HEK293 (cell line): ENCODE data around the gene CAMSAP3.

Experiments used
- CTCF ChIP-seq: fragments of 450-650 bp; formaldehyde crosslinking; IDR thresholded peaks from 2 replicates; pipeline ENCODE4 v1.5.1; 2016; ENCODE audit warnings: missing biosample characterization, missing genetic modification characterization
- HOXA7 ChIP-seq: sonication (generic); formaldehyde crosslinking; IDR thresholded peaks from 2 replicates; pipeline ENCODE4 v1.8.1; 2022; ENCODE audit warnings: missing genetic modification reagents, borderline replicate concordance
- HOXC10 ChIP-seq: sonication (generic); formaldehyde crosslinking; IDR thresholded peaks from 2 replicates; pipeline ENCODE4 v1.8.1; 2023; ENCODE audit warnings: mild to moderate bottlenecking, missing genetic modification reagents
- SCRT1 ChIP-seq: fragments of 450-650 bp; formaldehyde crosslinking; IDR thresholded peaks from 2 replicates; pipeline ENCODE4 v1.5.1; 2016; ENCODE audit warnings: missing biosample characterization, missing genetic modification characterization, borderline replicate concordance
- ZBTB8A ChIP-seq: fragments of 450-650 bp; formaldehyde crosslinking; IDR thresholded peaks from 2 replicates; pipeline ENCODE4 v1.5.1; 2016; ENCODE audit warnings: missing biosample characterization, missing genetic modification characterization
- ZFP37 ChIP-seq: fragments of 450-650 bp; formaldehyde crosslinking; IDR thresholded peaks from 2 replicates; pipeline ENCODE4 v1.5.1; 2016; ENCODE audit warnings: missing biosample characterization, missing genetic modification characterization
- ZNF121 ChIP-seq: fragments of 450-650 bp; formaldehyde crosslinking; IDR thresholded peaks from 2 replicates; pipeline ENCODE4 v1.5.1; 2016; ENCODE audit warnings: missing biosample characterization, missing genetic modification characterization
- ZNF23 ChIP-seq: fragments of 450-650 bp; formaldehyde crosslinking; IDR thresholded peaks from 2 replicates; pipeline ENCODE4 v1.5.1; 2016; ENCODE audit warnings: missing biosample characterization, missing genetic modification characterization, borderline replicate concordance
- TF ChIP-seq, protein P1 (sequence below): fragments of 450-650 bp; formaldehyde crosslinking; IDR thresholded peaks from 2 replicates; pipeline ENCODE4 v1.5.1; 2016; ENCODE audit warnings: missing biosample characterization, missing genetic modification characterization
- TF ChIP-seq, protein P2 (sequence below): fragments of 450-650 bp; formaldehyde crosslinking; IDR thresholded peaks from 2 replicates; pipeline ENCODE4 v1.5.1; 2016; ENCODE audit warnings: missing biosample characterization, missing genetic modification characterization
- TF ChIP-seq, protein P3 (sequence below): sonication (generic); formaldehyde crosslinking; IDR thresholded peaks from 2 replicates; pipeline ENCODE4 v1.8.1; 2022; ENCODE audit warnings: mild to moderate bottlenecking, moderate library complexity, missing genetic modification reagents

- TF ChIP-seq CTCF (no peak), ZNF23 (tag by site-specific recombination) (no peak), ZFP37 (tag by site-specific recombination) (no peak), HOXC10 (CRISPR knock-in tag) (no peak), ZNF121 (tag by site-specific recombination) (no peak), SCRT1 (tag by site-specific recombination) (no peak), ZBTB8A (tag by site-specific recombination) (no peak), HOXA7 (CRISPR knock-in tag) (no peak)
- TF ChIP-seq, protein P1, sequence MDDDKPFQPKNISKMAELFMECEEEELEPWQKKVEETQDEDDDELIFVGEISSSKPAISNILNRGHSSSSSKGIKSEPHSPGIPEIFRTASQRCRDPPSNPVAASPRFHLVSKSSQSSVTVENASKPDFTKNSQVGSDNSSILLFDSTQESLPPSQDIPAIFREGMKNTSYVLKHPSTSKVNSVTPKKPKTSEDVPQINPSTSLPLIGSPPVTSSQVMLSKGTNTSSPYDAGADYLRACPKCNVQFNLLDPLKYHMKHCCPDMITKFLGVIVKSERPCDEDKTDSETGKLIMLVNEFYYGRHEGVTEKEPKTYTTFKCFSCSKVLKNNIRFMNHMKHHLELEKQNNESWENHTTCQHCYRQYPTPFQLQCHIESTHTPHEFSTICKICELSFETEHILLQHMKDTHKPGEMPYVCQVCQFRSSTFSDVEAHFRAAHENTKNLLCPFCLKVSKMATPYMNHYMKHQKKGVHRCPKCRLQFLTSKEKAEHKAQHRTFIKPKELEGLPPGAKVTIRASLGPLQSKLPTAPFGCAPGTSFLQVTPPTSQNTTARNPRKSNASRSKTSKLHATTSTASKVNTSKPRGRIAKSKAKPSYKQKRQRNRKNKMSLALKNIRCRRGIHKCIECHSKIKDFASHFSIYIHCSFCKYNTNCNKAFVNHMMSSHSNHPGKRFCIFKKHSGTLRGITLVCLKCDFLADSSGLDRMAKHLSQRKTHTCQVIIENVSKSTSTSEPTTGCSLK = no peak
- TF ChIP-seq, protein P2, sequence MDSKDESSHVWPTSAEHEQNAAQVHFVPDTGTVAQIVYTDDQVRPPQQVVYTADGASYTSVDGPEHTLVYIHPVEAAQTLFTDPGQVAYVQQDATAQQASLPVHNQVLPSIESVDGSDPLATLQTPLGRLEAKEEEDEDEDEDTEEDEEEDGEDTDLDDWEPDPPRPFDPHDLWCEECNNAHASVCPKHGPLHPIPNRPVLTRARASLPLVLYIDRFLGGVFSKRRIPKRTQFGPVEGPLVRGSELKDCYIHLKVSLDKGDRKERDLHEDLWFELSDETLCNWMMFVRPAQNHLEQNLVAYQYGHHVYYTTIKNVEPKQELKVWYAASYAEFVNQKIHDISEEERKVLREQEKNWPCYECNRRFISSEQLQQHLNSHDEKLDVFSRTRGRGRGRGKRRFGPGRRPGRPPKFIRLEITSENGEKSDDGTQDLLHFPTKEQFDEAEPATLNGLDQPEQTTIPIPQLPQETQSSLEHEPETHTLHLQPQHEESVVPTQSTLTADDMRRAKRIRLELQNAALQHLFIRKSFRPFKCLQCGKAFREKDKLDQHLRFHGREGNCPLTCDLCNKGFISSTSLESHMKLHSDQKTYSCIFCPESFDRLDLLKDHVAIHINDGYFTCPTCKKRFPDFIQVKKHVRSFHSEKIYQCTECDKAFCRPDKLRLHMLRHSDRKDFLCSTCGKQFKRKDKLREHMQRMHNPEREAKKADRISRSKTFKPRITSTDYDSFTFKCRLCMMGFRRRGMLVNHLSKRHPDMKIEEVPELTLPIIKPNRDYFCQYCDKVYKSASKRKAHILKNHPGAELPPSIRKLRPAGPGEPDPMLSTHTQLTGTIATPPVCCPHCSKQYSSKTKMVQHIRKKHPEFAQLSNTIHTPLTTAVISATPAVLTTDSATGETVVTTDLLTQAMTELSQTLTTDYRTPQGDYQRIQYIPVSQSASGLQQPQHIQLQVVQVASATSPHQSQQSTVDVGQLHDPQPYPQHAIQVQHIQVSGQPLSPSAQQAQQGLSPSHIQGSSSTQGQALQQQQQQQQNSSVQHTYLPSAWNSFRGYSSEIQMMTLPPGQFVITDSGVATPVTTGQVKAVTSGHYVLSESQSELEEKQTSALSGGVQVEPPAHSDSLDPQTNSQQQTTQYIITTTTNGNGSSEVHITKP (tag by site-specific recombination) = no peak
- TF ChIP-seq, protein P3, sequence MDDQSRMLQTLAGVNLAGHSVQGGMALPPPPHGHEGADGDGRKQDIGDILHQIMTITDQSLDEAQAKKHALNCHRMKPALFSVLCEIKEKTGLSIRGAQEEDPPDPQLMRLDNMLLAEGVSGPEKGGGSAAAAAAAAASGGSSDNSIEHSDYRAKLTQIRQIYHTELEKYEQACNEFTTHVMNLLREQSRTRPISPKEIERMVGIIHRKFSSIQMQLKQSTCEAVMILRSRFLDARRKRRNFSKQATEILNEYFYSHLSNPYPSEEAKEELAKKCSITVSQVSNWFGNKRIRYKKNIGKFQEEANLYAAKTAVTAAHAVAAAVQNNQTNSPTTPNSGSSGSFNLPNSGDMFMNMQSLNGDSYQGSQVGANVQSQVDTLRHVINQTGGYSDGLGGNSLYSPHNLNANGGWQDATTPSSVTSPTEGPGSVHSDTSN (CRISPR knock-in tag) = no peak
Measured at GRCh38 chr19:7607212-7607873, 11.7 kb downstream of the CAMSAP3 start.
